Measurements from ENCODE around the gene MAMLD1.

MAMLD1 gene

GRCh38 chrX:150365990-150366911 is 3.1 kb downstream of the MAMLD1 start:
- Histone ChIP-seq H3K27ac (ENCODE audit: low read depth, low read length) (no peak overlapping the region), H3K4me1 (ENCODE audit: control insufficient read depth, insufficient read depth, low read length) (peaks cover 8% of the 10 kb centered on the region; the same call in 1 of the 2 replicates), H3K27me3 (ENCODE audit: control insufficient read depth, insufficient read depth, low read length) (peaks cover 57% of the 10 kb centered on the region), H3K9ac (ENCODE audit: low read depth, low read length) (no peak overlapping the region), H3K36me3 (ENCODE audit: control insufficient read depth, insufficient read depth, low read length) (no peaks in the 10 kb centered on the region), H3K4me3 (ENCODE audit: low read depth, low read length) (peak overlapping the region; percentile 64), H3K9me3 (ENCODE audit: control insufficient read depth, insufficient read depth, low read length) (peaks cover 5% of the 10 kb centered on the region; the same call in 1 of the 2 replicates)

- Histone ChIP-seq H3K4me3 (ENCODE audit: low read depth, low read length) (no peak overlapping the region), H3K4me1 (ENCODE audit: control insufficient read depth, insufficient read depth, low read length) (peaks cover 8% of the 10 kb centered on the region; the same call in 1 of the 2 replicates), H3K36me3 (ENCODE audit: control insufficient read depth, insufficient read depth, low read length) (no peaks in the 10 kb centered on the region), H3K27me3 (ENCODE audit: control insufficient read depth, insufficient read depth, low read length) (peaks cover 49% of the 10 kb centered on the region), H3K9me3 (ENCODE audit: control insufficient read depth, insufficient read depth, low read length) (peaks cover 5% of the 10 kb centered on the region; the same call in 1 of the 2 replicates), H3K27ac (ENCODE audit: low read depth, low read length) (no peak overlapping the region), H3K9ac (ENCODE audit: low read depth, low read length) (no peak overlapping the region)
These were observed 3.9 kb downstream of the MAMLD1 start for GRCh38 chrX:150366951-150367545.

- Histone ChIP-seq H3K27ac (ENCODE audit: low read depth, low read length) (no peak overlapping the region), H3K4me3 (ENCODE audit: low read depth, low read length) (no peak overlapping the region), H3K4me1 (ENCODE audit: control insufficient read depth, insufficient read depth, low read length) (peaks cover 13% of the 10 kb centered on the region), H3K27me3 (ENCODE audit: control insufficient read depth, insufficient read depth, low read length) (peaks cover 17% of the 10 kb centered on the region), H3K9me3 (ENCODE audit: control insufficient read depth, insufficient read depth, low read length) (peaks cover 8% of the 10 kb centered on the region; the same call in 1 of the 2 replicates), H3K36me3 (ENCODE audit: control insufficient read depth, insufficient read depth, low read length) (no peaks in the 10 kb centered on the region), H3K9ac (ENCODE audit: low read depth, low read length) (no peak overlapping the region)
These were observed 7.6 kb downstream of the MAMLD1 start for GRCh38 chrX:150370589-150371312.

GRCh38 chrX:150371877-150372276 is 8.8 kb downstream of the MAMLD1 start:
- Histone ChIP-seq H3K9ac (ENCODE audit: low read depth, low read length) (no peak overlapping the region), H3K9me3 (ENCODE audit: control insufficient read depth, insufficient read depth, low read length) (peaks cover 8% of the 10 kb centered on the region; the same call in 1 of the 2 replicates), H3K27ac (ENCODE audit: low read depth, low read length) (no peak overlapping the region), H3K27me3 (ENCODE audit: control insufficient read depth, insufficient read depth, low read length) (peaks cover 6% of the 10 kb centered on the region), H3K36me3 (ENCODE audit: control insufficient read depth, insufficient read depth, low read length) (no peaks in the 10 kb centered on the region), H3K4me1 (ENCODE audit: control insufficient read depth, insufficient read depth, low read length) (peaks cover 9% of the 10 kb centered on the region), H3K4me3 (ENCODE audit: low read depth, low read length) (no peak overlapping the region)

GRCh38 chrX:150372280-150372679 is 9.2 kb downstream of the MAMLD1 start:
- no peak overlapping the region for H3K27ac ChIP-seq (ENCODE audit: low read depth, low read length)
- no peak overlapping the region for H3K4me3 ChIP-seq (ENCODE audit: low read depth, low read length)
- peaks cover 5% of the 10 kb centered on the region; the same call in 1 of the 2 replicates for H3K4me1 ChIP-seq (ENCODE audit: control insufficient read depth, insufficient read depth, low read length)
- H3K36me3 ChIP-seq (ENCODE audit: control insufficient read depth, insufficient read depth, low read length): no peaks in the 10 kb centered on the region
- no peak overlapping the region for H3K9ac ChIP-seq (ENCODE audit: low read depth, low read length)
- peaks cover 8% of the 10 kb centered on the region; the same call in 1 of the 2 replicates for H3K9me3 ChIP-seq (ENCODE audit: control insufficient read depth, insufficient read depth, low read length)
- H3K27me3 ChIP-seq (ENCODE audit: control insufficient read depth, insufficient read depth, low read length): peaks cover 2% of the 10 kb centered on the region

GRCh38 chrX:150372756-150373155 is 9.6 kb downstream of the MAMLD1 start:
- Histone ChIP-seq H3K9me3 (ENCODE audit: control insufficient read depth, insufficient read depth, low read length) (peaks cover 8% of the 10 kb centered on the region; the same call in 1 of the 2 replicates), H3K27me3 (ENCODE audit: control insufficient read depth, insufficient read depth, low read length) (no peaks in the 10 kb centered on the region; the same call in 1 of the 2 replicates), H3K9ac (ENCODE audit: low read depth, low read length) (no peak overlapping the region), H3K27ac (ENCODE audit: low read depth, low read length) (no peak overlapping the region), H3K4me3 (ENCODE audit: low read depth, low read length) (no peak overlapping the region), H3K36me3 (ENCODE audit: control insufficient read depth, insufficient read depth, low read length) (no peaks in the 10 kb centered on the region), H3K4me1 (ENCODE audit: control insufficient read depth, insufficient read depth, low read length) (peaks cover 5% of the 10 kb centered on the region; the same call in 1 of the 2 replicates)

- Histone ChIP-seq H3K36me3 (ENCODE audit: control insufficient read depth, insufficient read depth, low read length) (no peaks in the 10 kb centered on the region), H3K27ac (ENCODE audit: low read depth, low read length) (no peak overlapping the region), H3K9ac (ENCODE audit: low read depth, low read length) (no peak overlapping the region), H3K4me1 (ENCODE audit: control insufficient read depth, insufficient read depth, low read length) (peaks cover 20% of the 10 kb centered on the region), H3K9me3 (ENCODE audit: control insufficient read depth, insufficient read depth, low read length) (peaks cover 2% of the 10 kb centered on the region; the same call in 1 of the 2 replicates), H3K4me3 (ENCODE audit: low read depth, low read length) (no peak overlapping the region), H3K27me3 (ENCODE audit: control insufficient read depth, insufficient read depth, low read length) (no peaks in the 10 kb centered on the region; the same call in 1 of the 2 replicates)
These were observed 12.2 kb downstream of the MAMLD1 start for GRCh38 chrX:150375243-150375770.

GRCh38 chrX:150377005-150377404 is 13.9 kb downstream of the MAMLD1 start:
- Histone ChIP-seq H3K4me1 (ENCODE audit: control insufficient read depth, insufficient read depth, low read length) (peaks cover 31% of the 10 kb centered on the region), H3K27ac (ENCODE audit: low read depth, low read length) (no peak overlapping the region), H3K9ac (ENCODE audit: low read depth, low read length) (no peak overlapping the region), H3K9me3 (ENCODE audit: control insufficient read depth, insufficient read depth, low read length) (peaks cover 7% of the 10 kb centered on the region; the same call in 1 of the 2 replicates), H3K27me3 (ENCODE audit: control insufficient read depth, insufficient read depth, low read length) (no peaks in the 10 kb centered on the region; the same call in 1 of the 2 replicates), H3K36me3 (ENCODE audit: control insufficient read depth, insufficient read depth, low read length) (no peaks in the 10 kb centered on the region), H3K4me3 (ENCODE audit: low read depth, low read length) (no peak overlapping the region)

GRCh38 chrX:150405006-150405405 is 41.9 kb downstream of the MAMLD1 start:
- Histone ChIP-seq H3K27me3 (ENCODE audit: control insufficient read depth, insufficient read depth, low read length) (no peaks in the 10 kb centered on the region), H3K9ac (ENCODE audit: low read depth, low read length) (no peak overlapping the region), H3K4me3 (ENCODE audit: low read depth, low read length) (no peak overlapping the region), H3K9me3 (ENCODE audit: control insufficient read depth, insufficient read depth, low read length) (no peaks in the 10 kb centered on the region), H3K36me3 (ENCODE audit: control insufficient read depth, insufficient read depth, low read length) (no peaks in the 10 kb centered on the region), H3K27ac (ENCODE audit: low read depth, low read length) (no peak overlapping the region), H3K4me1 (ENCODE audit: control insufficient read depth, insufficient read depth, low read length) (no peaks in the 10 kb centered on the region)

GRCh38 chrX:150405576-150405975 is 42.5 kb downstream of the MAMLD1 start:
- Histone ChIP-seq H3K9me3 (ENCODE audit: control insufficient read depth, insufficient read depth, low read length) (0 out of 2 replicates have a peak, but pooled peaks cover 4% of the 10 kb centered on the region), H3K4me1 (ENCODE audit: control insufficient read depth, insufficient read depth, low read length) (no peaks in the 10 kb centered on the region), H3K9ac (ENCODE audit: low read depth, low read length) (no peak overlapping the region), H3K4me3 (ENCODE audit: low read depth, low read length) (no peak overlapping the region), H3K36me3 (ENCODE audit: control insufficient read depth, insufficient read depth, low read length) (no peaks in the 10 kb centered on the region), H3K27ac (ENCODE audit: low read depth, low read length) (no peak overlapping the region), H3K27me3 (ENCODE audit: control insufficient read depth, insufficient read depth, low read length) (no peaks in the 10 kb centered on the region)

Data from HUES48 (cell line).